ENCODE data around the gene CD226.

The CD226 gene

DNA sequence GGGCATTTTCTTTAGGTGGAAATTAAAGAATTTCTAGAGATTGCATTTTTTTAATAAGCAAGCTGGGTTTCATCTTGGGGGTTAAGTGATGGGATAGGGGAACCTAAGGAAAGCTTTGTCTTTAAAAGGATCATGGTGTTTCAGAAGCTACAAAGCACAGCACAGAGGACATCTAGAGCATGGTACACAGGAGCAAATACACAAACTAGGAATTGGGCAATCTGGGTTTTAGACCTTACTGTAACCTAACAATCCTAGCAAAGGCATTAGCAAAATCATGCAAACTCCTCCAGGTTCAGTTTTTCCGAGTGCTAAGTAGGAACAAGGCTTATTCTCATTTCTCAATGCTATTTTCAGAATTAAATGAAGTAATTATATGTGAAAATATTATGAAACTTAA lies 134.1 kb downstream of the CD226 start:
- H3K9me3 ChIP-seq (ENCODE audit: severe bottlenecking): no peaks in the 10 kb centered on the region
- no peak for DNase-seq (ENCODE audit: low spot score)
- no peaks in the 10 kb centered on the region for H3K4me1 ChIP-seq (ENCODE audit: insufficient read depth, poor library complexity, severe bottlenecking)
- H3K4me3 ChIP-seq (ENCODE audit: severe bottlenecking): no peak overlapping the region
- H3K27ac ChIP-seq (ENCODE audit: poor library complexity, severe bottlenecking): no peak overlapping the region
- TF ChIP-seq, protein P1, sequence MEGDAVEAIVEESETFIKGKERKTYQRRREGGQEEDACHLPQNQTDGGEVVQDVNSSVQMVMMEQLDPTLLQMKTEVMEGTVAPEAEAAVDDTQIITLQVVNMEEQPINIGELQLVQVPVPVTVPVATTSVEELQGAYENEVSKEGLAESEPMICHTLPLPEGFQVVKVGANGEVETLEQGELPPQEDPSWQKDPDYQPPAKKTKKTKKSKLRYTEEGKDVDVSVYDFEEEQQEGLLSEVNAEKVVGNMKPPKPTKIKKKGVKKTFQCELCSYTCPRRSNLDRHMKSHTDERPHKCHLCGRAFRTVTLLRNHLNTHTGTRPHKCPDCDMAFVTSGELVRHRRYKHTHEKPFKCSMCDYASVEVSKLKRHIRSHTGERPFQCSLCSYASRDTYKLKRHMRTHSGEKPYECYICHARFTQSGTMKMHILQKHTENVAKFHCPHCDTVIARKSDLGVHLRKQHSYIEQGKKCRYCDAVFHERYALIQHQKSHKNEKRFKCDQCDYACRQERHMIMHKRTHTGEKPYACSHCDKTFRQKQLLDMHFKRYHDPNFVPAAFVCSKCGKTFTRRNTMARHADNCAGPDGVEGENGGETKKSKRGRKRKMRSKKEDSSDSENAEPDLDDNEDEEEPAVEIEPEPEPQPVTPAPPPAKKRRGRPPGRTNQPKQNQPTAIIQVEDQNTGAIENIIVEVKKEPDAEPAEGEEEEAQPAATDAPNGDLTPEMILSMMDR (IDR thresholded peaks at IDR 0.05; ENCODE audit: poor library complexity, severe bottlenecking): no peak
- no peak for ATAC-seq (ENCODE audit: low read depth)
- H3K36me3 ChIP-seq (ENCODE audit: low read depth): no peaks in the 10 kb centered on the region
- H3K27me3 ChIP-seq (ENCODE audit: insufficient read depth, poor library complexity, severe bottlenecking): no peaks in the 10 kb centered on the region

DNA sequence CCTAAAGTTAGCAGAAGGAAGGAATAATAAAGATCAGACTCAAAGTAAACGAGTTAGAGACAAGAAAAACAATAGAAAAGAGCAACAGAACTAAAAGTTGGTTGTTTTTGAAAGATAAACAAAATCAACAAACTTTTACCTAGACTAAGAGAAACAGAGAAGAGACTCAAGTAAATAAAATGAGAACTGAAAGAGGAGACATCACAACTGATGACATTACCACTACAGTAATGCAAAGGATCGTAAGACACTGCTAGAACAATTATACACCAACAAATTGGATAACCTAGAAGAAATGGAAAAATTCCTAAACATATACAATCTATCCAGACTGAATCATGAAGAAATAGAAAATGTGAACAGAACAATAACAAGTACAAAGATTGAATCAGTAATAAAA lies 139.3 kb downstream of the CD226 start:
- no peaks in the 10 kb centered on the region for H3K4me1 ChIP-seq (ENCODE audit: insufficient read depth, poor library complexity, severe bottlenecking)
- no peaks in the 10 kb centered on the region for H3K9me3 ChIP-seq (ENCODE audit: severe bottlenecking)
- ATAC-seq (ENCODE audit: low read depth) (no peak), DNase-seq (ENCODE audit: low spot score) (no peak)
- no peak overlapping the region for H3K27ac ChIP-seq (ENCODE audit: poor library complexity, severe bottlenecking)
- no peaks in the 10 kb centered on the region for H3K36me3 ChIP-seq (ENCODE audit: low read depth)
- no peak overlapping the region for H3K4me3 ChIP-seq (ENCODE audit: severe bottlenecking)
- TF ChIP-seq, protein P1 (IDR thresholded peaks at IDR 0.05; ENCODE audit: poor library complexity, severe bottlenecking): no peak
- H3K27me3 ChIP-seq (ENCODE audit: insufficient read depth, poor library complexity, severe bottlenecking): no peaks in the 10 kb centered on the region

DNA sequence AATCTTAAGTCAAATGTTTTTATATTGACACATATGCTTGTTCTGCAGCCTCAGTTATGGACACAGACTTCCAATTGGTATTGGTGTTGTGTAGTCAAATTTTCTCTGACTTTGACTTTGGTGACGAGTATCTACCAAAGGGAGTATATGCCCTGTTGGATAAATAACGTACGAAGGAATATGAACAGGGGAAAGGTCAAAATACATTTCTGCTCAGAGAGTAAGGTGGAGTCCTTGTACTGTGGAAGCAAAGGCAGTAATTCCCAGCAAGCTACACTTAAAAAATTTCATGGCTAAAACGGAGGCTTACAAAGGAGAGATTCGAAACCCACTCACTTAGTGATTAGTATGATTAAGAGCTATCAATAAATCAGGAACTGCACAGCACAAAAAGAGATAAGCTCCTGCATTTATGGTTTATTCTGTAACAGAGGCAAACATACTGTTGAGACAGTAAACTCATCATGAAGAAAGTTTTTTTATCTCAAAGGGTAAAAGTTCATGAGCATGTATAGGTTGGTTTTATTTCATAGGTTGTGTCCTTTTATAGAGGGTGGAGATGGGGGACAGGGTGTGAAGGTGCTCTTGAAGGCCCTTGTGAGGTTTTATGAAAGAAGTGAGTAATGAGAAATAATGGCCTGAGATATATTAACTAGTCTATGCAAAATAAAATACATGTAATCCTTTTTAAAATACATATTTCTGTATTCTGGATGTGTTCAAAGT lies 142.7 kb downstream of the CD226 start:
- Histone ChIP-seq H3K4me1 (ENCODE audit: insufficient read depth, poor library complexity, severe bottlenecking) (no peaks in the 10 kb centered on the region), H3K9me3 (ENCODE audit: severe bottlenecking) (no peaks in the 10 kb centered on the region), H3K27me3 (ENCODE audit: insufficient read depth, poor library complexity, severe bottlenecking) (no peaks in the 10 kb centered on the region), H3K4me3 (ENCODE audit: severe bottlenecking) (no peak overlapping the region), H3K27ac (ENCODE audit: poor library complexity, severe bottlenecking) (no peak overlapping the region), H3K36me3 (ENCODE audit: low read depth) (no peaks in the 10 kb centered on the region)
- DNase-seq (ENCODE audit: low spot score): no peak
- TF ChIP-seq, protein P1 (IDR thresholded peaks at IDR 0.05; ENCODE audit: poor library complexity, severe bottlenecking): no peak
- ATAC-seq (ENCODE audit: low read depth): no peak

Data from RWPE2 (cell line).